Spleen (tissue), 7 donors: ENCODE measurements around the gene RIPOR2.

Experiments used
- POLR2A ChIP-seq, 3 donors: fragments of 450-650 bp; IDR thresholded peaks; one replicate each; pipeline ENCODE4 v1.5.1; 2017; ENCODE audit warnings: antibody characterized with exemption in 3 of 3, mild to moderate bottlenecking in 1 of 3
- POLR2AphosphoS5 ChIP-seq, 3 donors: sonication (generic); formaldehyde crosslinking; IDR thresholded peaks; one replicate each; pipeline ENCODE4 v1.5.1; 2017; ENCODE audit warnings: antibody characterized with exemption in 3 of 3
- TF ChIP-seq, protein P1 (sequence below), 11 experiments: fragments of 200-600 bp in 7 of 11; fragments of 450-650 bp in 4 of 11; sonication (generic) in 4 of 11; IDR thresholded peaks in 8 of 11; conservative IDR thresholded peaks in 3 of 11; 1 replicate in 7 of 11; 2 replicates in 4 of 11; pipeline versions ENCODE4 v1.4.0 to v1.8.0; 2016 to 2021; ENCODE audit warnings: antibody characterized with exemption in 11 of 11, inconsistent platforms in 4 of 11, mild to moderate bottlenecking in 1 of 11
- donor health status: DM: no; HTN: no; CAD: no; lungs with moderate emphysema.
- donor health status: DM: no; HTN: no; CAD: no.
- donor health status: DM: no; HTN: no; CAD: no.

- TF ChIP-seq, protein P1, sequence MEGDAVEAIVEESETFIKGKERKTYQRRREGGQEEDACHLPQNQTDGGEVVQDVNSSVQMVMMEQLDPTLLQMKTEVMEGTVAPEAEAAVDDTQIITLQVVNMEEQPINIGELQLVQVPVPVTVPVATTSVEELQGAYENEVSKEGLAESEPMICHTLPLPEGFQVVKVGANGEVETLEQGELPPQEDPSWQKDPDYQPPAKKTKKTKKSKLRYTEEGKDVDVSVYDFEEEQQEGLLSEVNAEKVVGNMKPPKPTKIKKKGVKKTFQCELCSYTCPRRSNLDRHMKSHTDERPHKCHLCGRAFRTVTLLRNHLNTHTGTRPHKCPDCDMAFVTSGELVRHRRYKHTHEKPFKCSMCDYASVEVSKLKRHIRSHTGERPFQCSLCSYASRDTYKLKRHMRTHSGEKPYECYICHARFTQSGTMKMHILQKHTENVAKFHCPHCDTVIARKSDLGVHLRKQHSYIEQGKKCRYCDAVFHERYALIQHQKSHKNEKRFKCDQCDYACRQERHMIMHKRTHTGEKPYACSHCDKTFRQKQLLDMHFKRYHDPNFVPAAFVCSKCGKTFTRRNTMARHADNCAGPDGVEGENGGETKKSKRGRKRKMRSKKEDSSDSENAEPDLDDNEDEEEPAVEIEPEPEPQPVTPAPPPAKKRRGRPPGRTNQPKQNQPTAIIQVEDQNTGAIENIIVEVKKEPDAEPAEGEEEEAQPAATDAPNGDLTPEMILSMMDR (IDR thresholded peaks at IDR 0.05 in 8 of 11, conservative IDR thresholded peaks at IDR 0.05 in 3 of 11), result no peak
- no peak for TF ChIP-seq POLR2AphosphoS5 (IDR thresholded peaks at IDR 0.05)
- TF ChIP-seq POLR2A (IDR thresholded peaks at IDR 0.05), result no peak
These were observed 178.1 kb downstream of the RIPOR2 start for GRCh38 chr6:24757611-24758010.
